Suprapubic skin (tissue), 4 donors: ENCODE data around the gene PROX1. TPM values are rescaled to one million over a fixed set of nuclear protein-coding genes. Genes with fewer than 3 reads are reported as not detected.

Experiments used
- DNase-seq, 2 donors: peaks; one replicate each; pipeline ENCODE4 v3.0.0-alpha.2; 2019; ENCODE audit warnings: low spot score in 2 of 2
- H3K27ac ChIP-seq: fragments of 200-600 bp; sonication (generic); one replicate; pipeline ENCODE4 v1.5.1; 2019
- H3K27me3 ChIP-seq: fragments of 200-600 bp; sonication (generic); one replicate; pipeline ENCODE4 v1.5.1; 2019
- H3K36me3 ChIP-seq: fragments of 200-600 bp; sonication (generic); one replicate; pipeline ENCODE4 v1.5.1; 2019
- H3K4me1 ChIP-seq: fragments of 200-600 bp; sonication (generic); one replicate; pipeline ENCODE4 v1.5.1; 2019
- H3K4me3 ChIP-seq: fragments of 200-600 bp; sonication (generic); one replicate; pipeline ENCODE4 v1.5.1; 2019; ENCODE audit warnings: mild to moderate bottlenecking
- H3K9me3 ChIP-seq: fragments of 200-600 bp; sonication (generic); one replicate; pipeline ENCODE4 v1.5.1; 2019
- EP300 ChIP-seq: sonication (generic); formaldehyde crosslinking; IDR thresholded peaks from one replicate; pipeline ENCODE4 v1.6.1; 2017; ENCODE audit warnings: antibody characterized with exemption
- POLR2A ChIP-seq, 2 donors: fragments of 450-650 bp; IDR thresholded peaks; one replicate each; pipeline ENCODE4 v1.6.1; 2017; ENCODE audit warnings: antibody characterized with exemption in 2 of 2, mild to moderate bottlenecking in 2 of 2, moderate library complexity in 2 of 2
- POLR2AphosphoS5 ChIP-seq, 3 donors: sonication (generic); formaldehyde crosslinking; IDR thresholded peaks; one replicate each; pipeline ENCODE4 v1.6.1; 2017; ENCODE audit warnings: antibody characterized with exemption in 3 of 3
- WGBS: methylation state at CpG from one replicate; pipeline ENCODE4 v1.1.5; 2018; 5-methylcytosine and 5-hydroxymethylcytosine counted together
- total RNA-seq, 4 donors: library from RNA; depleted of rRNA; stranded (reverse); fragments of >200 nt; gene quantifications; one replicate each; pipeline ENCODE4 v1.1.0, GENCODE V29; 2016
- TF ChIP-seq, protein P1 (sequence below), 2 donors: fragments of 200-600 bp in 1 of 2; fragments of 450-650 bp in 1 of 2; sonication (generic) in 1 of 2; IDR thresholded peaks; one replicate each; pipeline ENCODE4 v1.5.1; 2016 to 2019; ENCODE audit warnings: antibody characterized with exemption in 2 of 2, mild to moderate bottlenecking in 1 of 2, moderate library complexity in 1 of 2

The PROX1 gene
- total RNA-seq, 4 donors from 2014 or later: 0.68 to 1.9 (median 1.3) TPM

GRCh38 chr1:213979751-213980586, 7.8 kb upstream of the PROX1 start:
- Histone ChIP-seq H3K27me3 (peaks cover 83% of the 10 kb centered on the region), H3K36me3 (no peaks in the 10 kb centered on the region), H3K4me1 (peaks cover 19% of the 10 kb centered on the region), H3K27ac (no peak overlapping the region), H3K9me3 (no peaks in the 10 kb centered on the region), H3K4me3 (peak overlapping the region; percentile 9)
- no peak for DNase-seq
- 14% methylated on average over 41 of the region's 48 CpGs for WGBS
- no peak for TF ChIP-seq EP300
- TF ChIP-seq, protein P1, sequence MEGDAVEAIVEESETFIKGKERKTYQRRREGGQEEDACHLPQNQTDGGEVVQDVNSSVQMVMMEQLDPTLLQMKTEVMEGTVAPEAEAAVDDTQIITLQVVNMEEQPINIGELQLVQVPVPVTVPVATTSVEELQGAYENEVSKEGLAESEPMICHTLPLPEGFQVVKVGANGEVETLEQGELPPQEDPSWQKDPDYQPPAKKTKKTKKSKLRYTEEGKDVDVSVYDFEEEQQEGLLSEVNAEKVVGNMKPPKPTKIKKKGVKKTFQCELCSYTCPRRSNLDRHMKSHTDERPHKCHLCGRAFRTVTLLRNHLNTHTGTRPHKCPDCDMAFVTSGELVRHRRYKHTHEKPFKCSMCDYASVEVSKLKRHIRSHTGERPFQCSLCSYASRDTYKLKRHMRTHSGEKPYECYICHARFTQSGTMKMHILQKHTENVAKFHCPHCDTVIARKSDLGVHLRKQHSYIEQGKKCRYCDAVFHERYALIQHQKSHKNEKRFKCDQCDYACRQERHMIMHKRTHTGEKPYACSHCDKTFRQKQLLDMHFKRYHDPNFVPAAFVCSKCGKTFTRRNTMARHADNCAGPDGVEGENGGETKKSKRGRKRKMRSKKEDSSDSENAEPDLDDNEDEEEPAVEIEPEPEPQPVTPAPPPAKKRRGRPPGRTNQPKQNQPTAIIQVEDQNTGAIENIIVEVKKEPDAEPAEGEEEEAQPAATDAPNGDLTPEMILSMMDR (IDR thresholded peaks at IDR 0.05): no peak
- no peak for TF ChIP-seq POLR2A (IDR thresholded peaks at IDR 0.05)
- no peak for TF ChIP-seq POLR2AphosphoS5 (IDR thresholded peaks at IDR 0.05)

GRCh38 chr1:213980906-213981305, 6.9 kb upstream of the PROX1 start:
- Histone ChIP-seq H3K9me3 (no peaks in the 10 kb centered on the region), H3K27ac (no peak overlapping the region), H3K4me1 (peaks cover 27% of the 10 kb centered on the region), H3K4me3 (no peak overlapping the region), H3K27me3 (peaks cover 92% of the 10 kb centered on the region), H3K36me3 (no peaks in the 10 kb centered on the region)
- WGBS: 58% methylated on average over 4 of the region's 4 CpGs
- TF ChIP-seq, protein P1 (IDR thresholded peaks at IDR 0.05): no peak
- TF ChIP-seq EP300 (no peak), POLR2AphosphoS5 (IDR thresholded peaks at IDR 0.05) (no peak), POLR2A (IDR thresholded peaks at IDR 0.05) (no peak)
- DNase-seq: no peak

DNA sequence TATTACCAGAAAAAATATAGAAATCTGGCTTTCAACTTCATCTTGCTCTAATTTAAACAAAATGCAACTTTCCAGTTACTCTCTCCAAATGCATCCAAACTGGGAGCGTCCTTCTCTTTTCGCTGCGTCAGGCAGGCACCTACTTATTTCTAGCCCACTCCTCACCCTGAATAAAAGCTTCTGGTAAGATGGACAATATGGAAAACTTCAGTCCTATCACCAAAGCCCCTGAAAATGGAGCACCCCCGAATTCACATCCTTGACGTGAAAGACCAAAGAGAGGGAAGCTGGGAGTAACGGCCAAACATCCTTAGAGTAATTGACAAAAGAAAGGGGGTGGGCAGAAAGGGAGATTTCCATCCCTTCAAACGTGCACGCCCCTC, 5.5 kb upstream of the PROX1 start:
- no peak for DNase-seq
- H3K36me3 ChIP-seq: no peaks in the 10 kb centered on the region
- 20% methylated on average over 6 of the region's 8 CpGs for WGBS
- no peak overlapping the region for H3K27ac ChIP-seq
- peak overlapping the region; percentile 44 for H3K4me3 ChIP-seq
- peaks cover 34% of the 10 kb centered on the region for H3K4me1 ChIP-seq
- no peaks in the 10 kb centered on the region for H3K9me3 ChIP-seq
- peaks cover 96% of the 10 kb centered on the region for H3K27me3 ChIP-seq
- no peak for TF ChIP-seq EP300
- TF ChIP-seq, protein P1 (IDR thresholded peaks at IDR 0.05): no peak

DNA sequence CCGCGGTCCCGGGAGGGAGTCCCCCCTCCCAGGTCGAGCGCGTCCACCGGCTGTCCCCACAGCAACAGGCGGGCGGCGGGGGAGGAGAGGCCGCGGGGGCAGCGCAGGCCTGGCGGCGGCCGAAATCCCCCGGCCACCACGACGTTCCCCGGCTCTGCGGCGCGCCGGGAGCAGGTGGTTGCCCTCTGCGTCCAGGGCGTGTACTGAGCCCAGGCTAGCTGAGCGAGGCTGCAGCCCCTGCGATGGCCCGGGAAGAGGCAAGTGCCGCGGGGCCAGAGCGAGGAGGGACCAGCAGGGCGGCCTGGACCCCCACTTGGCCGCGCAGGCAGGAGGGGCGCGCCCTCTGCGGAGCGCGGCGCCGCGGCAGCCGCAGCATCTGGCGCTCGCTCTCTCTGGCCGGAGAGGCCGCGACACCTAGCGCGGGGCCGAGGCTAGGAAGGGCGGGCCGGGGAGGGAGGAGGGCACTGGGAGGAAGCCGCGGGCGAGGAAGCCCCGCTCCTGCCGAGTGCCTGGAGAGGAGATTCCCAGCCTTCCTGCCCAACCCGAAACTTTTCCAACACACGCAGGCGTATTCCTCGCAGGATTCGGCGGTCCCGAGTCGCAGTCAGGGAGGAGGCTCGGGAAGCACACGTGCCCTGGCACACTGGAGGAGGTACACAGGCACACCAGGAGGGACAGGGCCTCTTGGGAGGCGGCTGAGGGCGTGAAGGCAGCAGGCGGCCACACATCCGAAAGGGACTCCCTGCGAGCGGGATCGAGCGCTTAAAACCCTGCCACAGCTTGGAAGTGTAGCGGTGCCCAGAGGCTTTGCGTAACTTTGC, 4.9 kb upstream of the PROX1 start:
- WGBS: 7% methylated on average over 3 of the region's 79 CpGs
- TF ChIP-seq, protein P1 (IDR thresholded peaks at IDR 0.05): no peak
- no peak for TF ChIP-seq POLR2A (IDR thresholded peaks at IDR 0.05)
- TF ChIP-seq EP300: no peak
- TF ChIP-seq POLR2AphosphoS5 (IDR thresholded peaks at IDR 0.05): no peak
- peaks cover 90% of the 10 kb centered on the region for H3K27me3 ChIP-seq
- peak overlapping the region; percentile 44 for H3K4me3 ChIP-seq
- no peaks in the 10 kb centered on the region for H3K36me3 ChIP-seq
- no peak for DNase-seq
- peaks cover 37% of the 10 kb centered on the region for H3K4me1 ChIP-seq
- no peaks in the 10 kb centered on the region for H3K9me3 ChIP-seq
- H3K27ac ChIP-seq: no peak overlapping the region
